ENCODE results near the gene DHX40.

DNA sequence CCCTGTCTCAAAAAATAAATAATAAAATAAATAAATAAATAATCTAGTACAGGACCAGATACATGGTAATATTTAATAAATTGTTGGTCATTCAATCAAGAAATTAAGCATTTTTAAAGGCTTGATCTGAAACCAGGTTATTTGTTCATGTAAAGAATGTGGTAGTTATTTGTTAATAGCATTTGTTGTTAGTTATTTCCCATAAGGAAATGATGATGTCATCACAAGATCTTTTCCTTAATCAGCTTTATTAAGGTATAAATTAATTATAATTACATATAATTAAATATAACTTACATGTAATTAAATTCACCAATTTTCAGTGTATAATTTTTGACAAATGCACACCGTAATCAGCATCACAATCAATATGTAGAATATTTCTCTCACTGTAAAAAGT, 19.5 kb upstream of the DHX40 start:
- TF ChIP-seq, protein P1, sequence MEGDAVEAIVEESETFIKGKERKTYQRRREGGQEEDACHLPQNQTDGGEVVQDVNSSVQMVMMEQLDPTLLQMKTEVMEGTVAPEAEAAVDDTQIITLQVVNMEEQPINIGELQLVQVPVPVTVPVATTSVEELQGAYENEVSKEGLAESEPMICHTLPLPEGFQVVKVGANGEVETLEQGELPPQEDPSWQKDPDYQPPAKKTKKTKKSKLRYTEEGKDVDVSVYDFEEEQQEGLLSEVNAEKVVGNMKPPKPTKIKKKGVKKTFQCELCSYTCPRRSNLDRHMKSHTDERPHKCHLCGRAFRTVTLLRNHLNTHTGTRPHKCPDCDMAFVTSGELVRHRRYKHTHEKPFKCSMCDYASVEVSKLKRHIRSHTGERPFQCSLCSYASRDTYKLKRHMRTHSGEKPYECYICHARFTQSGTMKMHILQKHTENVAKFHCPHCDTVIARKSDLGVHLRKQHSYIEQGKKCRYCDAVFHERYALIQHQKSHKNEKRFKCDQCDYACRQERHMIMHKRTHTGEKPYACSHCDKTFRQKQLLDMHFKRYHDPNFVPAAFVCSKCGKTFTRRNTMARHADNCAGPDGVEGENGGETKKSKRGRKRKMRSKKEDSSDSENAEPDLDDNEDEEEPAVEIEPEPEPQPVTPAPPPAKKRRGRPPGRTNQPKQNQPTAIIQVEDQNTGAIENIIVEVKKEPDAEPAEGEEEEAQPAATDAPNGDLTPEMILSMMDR (conservative IDR thresholded peaks at IDR 0.05) = no peak
- TF ChIP-seq ZFX (IDR thresholded peaks at IDR 0.05) = no peak
